Neuronal stem cell (in vitro differentiated cells): ENCODE measurements around the gene WDR86.
A peak's percentile ranks its signal among the peaks of the same experiment; 100 is the strongest.

Experiments
- DNase-seq: peaks from one replicate; pipeline ENCODE4 v3.0.0-alpha.2; 2013; ENCODE audit warnings: low spot score
- H2AFZ ChIP-seq: one replicate; pipeline ENCODE4 v1.6.1; 2013; ENCODE audit warnings: mild to moderate bottlenecking, low read length, inconsistent platforms
- H2AK5ac ChIP-seq: 2 replicates; pipeline ENCODE4 v1.6.1; 2013; ENCODE audit warnings: low read depth, mild to moderate bottlenecking, inconsistent platforms, low read length, moderate library complexity, mixed read lengths
- H2BK120ac ChIP-seq: 2 replicates; pipeline ENCODE4 v1.6.1; 2013; ENCODE audit warnings: low read depth, mild to moderate bottlenecking, inconsistent platforms, low read length, moderate library complexity, mixed read lengths
- H2BK12ac ChIP-seq: one replicate; pipeline ENCODE4 v1.6.1; 2013; ENCODE audit warnings: low read length, inconsistent platforms
- H2BK15ac ChIP-seq: 2 replicates; pipeline ENCODE4 v1.6.1; 2013; ENCODE audit warnings: mild to moderate bottlenecking, low read length, inconsistent platforms, mixed read lengths
- H2BK5ac ChIP-seq: one replicate; pipeline ENCODE4 v1.6.1; 2013; ENCODE audit warnings: inconsistent platforms, mild to moderate bottlenecking, low read length, moderate library complexity
- H3K14ac ChIP-seq: one replicate; pipeline ENCODE4 v1.6.1; 2013; ENCODE audit warnings: low read length, inconsistent platforms
- H3K18ac ChIP-seq: 2 replicates; pipeline ENCODE4 v1.6.1; 2013; ENCODE audit warnings: low read length, inconsistent platforms
- H3K23ac ChIP-seq: 2 replicates; pipeline ENCODE4 v1.6.1; 2013; ENCODE audit warnings: low read depth, mild to moderate bottlenecking, mixed read lengths, low read length, inconsistent platforms; ENCODE audit not compliant: poor library complexity
- H3K27ac ChIP-seq: replicated peaks from 3 replicates; pipeline ENCODE4 v1.5.1; 2013; ENCODE audit warnings: low read length, inconsistent platforms
- H3K27me3 ChIP-seq, 3 experiments: 2 replicates each; pipeline ENCODE4 v1.6.1; 2013; ENCODE audit warnings: low read length in 3 of 3, mild to moderate bottlenecking in 2 of 3, inconsistent platforms in 1 of 3, low read depth in 1 of 3, mixed read lengths in 1 of 3, moderate library complexity in 1 of 3; ENCODE audit not compliant: control insufficient read depth in 3 of 3, insufficient read depth in 3 of 3
- H3K36me3 ChIP-seq, 2 donors: replicated peaks in 1 of 2; 2 replicates each; pipeline ENCODE4 v1.6.1; 2013; ENCODE audit warnings: low read length in 2 of 2; ENCODE audit not compliant: control insufficient read depth in 2 of 2, insufficient read depth in 2 of 2
- H3K4ac ChIP-seq: 2 replicates; pipeline ENCODE4 v1.6.1; 2013; ENCODE audit warnings: inconsistent platforms, mild to moderate bottlenecking, low read length, moderate library complexity
- H3K4me1 ChIP-seq, 2 donors: 1 replicate in 1 of 2; 2 replicates in 1 of 2; pipeline ENCODE4 v1.6.1; 2013; ENCODE audit warnings: low read length in 2 of 2, low read depth in 1 of 2; ENCODE audit not compliant: control insufficient read depth in 2 of 2, insufficient read depth in 1 of 2
- H3K4me2 ChIP-seq: one replicate; pipeline ENCODE4 v1.6.1; 2013; ENCODE audit warnings: mild to moderate bottlenecking, low read length, inconsistent platforms; ENCODE audit not compliant: insufficient read depth, poor library complexity, severe bottlenecking
- H3K4me3 ChIP-seq, 2 donors: 2 replicates each; pipeline ENCODE4 v1.5.1; 2013; ENCODE audit warnings: low read length in 2 of 2, mild to moderate bottlenecking in 2 of 2, inconsistent platforms in 1 of 2, moderate library complexity in 1 of 2
- H3K79me1 ChIP-seq: one replicate; pipeline ENCODE4 v1.6.1; 2013; ENCODE audit warnings: low read depth, mild to moderate bottlenecking, inconsistent platforms, low read length, moderate library complexity
- H3K9ac ChIP-seq: one replicate; pipeline ENCODE4 v1.6.1; 2013; ENCODE audit warnings: mild to moderate bottlenecking, low read depth, low read length, inconsistent platforms; ENCODE audit not compliant: poor library complexity
- H3K9me3 ChIP-seq, 2 donors: replicated peaks in 1 of 2; 2 replicates each; pipeline versions ENCODE3 to v1.6.1; 2013; ENCODE audit warnings: low read length in 2 of 2, mild to moderate bottlenecking in 2 of 2, inconsistent platforms in 1 of 2, low read depth in 1 of 2, mixed read lengths in 1 of 2, moderate library complexity in 1 of 2; ENCODE audit not compliant: control insufficient read depth in 2 of 2, insufficient read depth in 1 of 2
- H4K8ac ChIP-seq: one replicate; pipeline ENCODE4 v1.6.1; 2013; ENCODE audit warnings: low read depth, mild to moderate bottlenecking, inconsistent platforms, low read length, moderate library complexity
- H4K91ac ChIP-seq: one replicate; pipeline ENCODE4 v1.6.1; 2013; ENCODE audit warnings: low read length, low read depth, mild to moderate bottlenecking, inconsistent platforms; ENCODE audit not compliant: poor library complexity
- WGBS, 2 donors: extraction: QIAGEN DNeasy Blood & Tissue Kit; methylation state at CpG; one replicate each; pipeline ENCODE4 v1.1.7; 2013; ENCODE audit warnings: missing lambda C conversion rate in 2 of 2, mixed read lengths in 1 of 2; ENCODE audit not compliant: insufficient read length in 2 of 2, insufficient replicate concordance in 1 of 2; ENCODE audit errors: extremely low coverage in 2 of 2; 5-methylcytosine and 5-hydroxymethylcytosine counted together

Gene WDR86

DNA sequence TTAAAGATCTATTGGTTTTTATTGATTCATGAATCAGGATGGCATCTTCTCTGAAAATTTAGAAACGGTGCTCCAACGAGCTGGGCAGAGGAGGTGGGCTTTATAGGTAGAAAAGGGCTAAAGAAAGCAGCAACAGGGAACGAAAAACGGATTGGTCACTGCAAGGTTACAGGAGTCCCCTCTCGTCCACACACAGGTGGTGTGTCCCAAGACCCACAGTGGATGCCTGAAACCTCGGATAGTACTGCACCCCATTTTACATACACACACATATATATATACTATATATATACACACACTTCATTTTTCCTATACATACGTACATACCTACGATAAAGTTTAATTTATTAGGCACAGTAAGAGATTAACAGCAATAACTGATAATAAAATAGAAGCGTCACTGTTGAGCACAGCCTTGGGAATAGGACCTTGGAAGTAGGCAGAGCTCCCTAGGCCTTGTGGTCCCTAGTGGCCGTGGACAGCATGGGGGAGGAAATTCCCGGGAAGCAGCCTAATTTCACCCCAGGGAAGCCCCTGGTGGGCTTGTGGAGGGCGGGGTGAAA, 69.0 kb downstream of the WDR86 start:
- Histone ChIP-seq H3K9ac (no peak overlapping the region), H3K4me3 (peak overlapping the region in 1 of 2 donors; percentile 80), H3K18ac (peak overlapping the region; percentile 87), H3K23ac (no peak overlapping the region), H3K9me3 (peaks cover 2 to 3% of the 10 kb centered on the region in 2 donors), H2AK5ac (no peak overlapping the region), H3K79me1 (peaks cover 5% of the 10 kb centered on the region), H2BK120ac (no peak overlapping the region), H2BK5ac (no peak overlapping the region), H4K8ac (no peak overlapping the region), H3K36me3 (peaks cover 5 to 20% of the 10 kb centered on the region in 2 donors), H2BK12ac (no peak overlapping the region), H3K27me3 (peaks cover 0 to 4% (median 2%) of the 10 kb centered on the region in 3 experiments), H3K4ac (no peak overlapping the region), H3K14ac (no peak overlapping the region), H3K4me2 (peak overlapping the region; percentile 84), H2AFZ (peak overlapping the region; percentile 99), H2BK15ac (peak overlapping the region; percentile 40), H3K4me1 (peaks cover 0 to 4% of the 10 kb centered on the region in 2 donors), H4K91ac (no peak overlapping the region), H3K27ac (no peak overlapping the region)
- no peak for DNase-seq
- 100% methylated on average over 2 of the region's 12 CpGs; no CpG with 5 or more reads in 1 of the 2 donors for WGBS, 2 donors

GRCh38 chr7:151339651-151340382, 70.0 kb downstream of the WDR86 start:
- Histone ChIP-seq H3K4me1 (peaks cover 0 to 4% of the 10 kb centered on the region in 2 donors), H3K4ac (no peak overlapping the region), H3K79me1 (peaks cover 5% of the 10 kb centered on the region), H2BK120ac (no peak overlapping the region), H3K14ac (no peak overlapping the region), H3K4me2 (no peak overlapping the region), H2AFZ (peak overlapping the region; percentile 24), H3K9me3 (peaks cover 2 to 3% of the 10 kb centered on the region in 2 donors), H3K27me3 (peaks cover 0 to 10% (median 2%) of the 10 kb centered on the region in 3 experiments), H2BK12ac (no peak overlapping the region), H3K18ac (no peak overlapping the region), H2AK5ac (no peak overlapping the region), H3K9ac (no peak overlapping the region), H4K8ac (no peak overlapping the region), H3K23ac (no peak overlapping the region), H4K91ac (no peak overlapping the region), H2BK15ac (no peak overlapping the region), H3K27ac (no peak overlapping the region), H3K36me3 (peaks cover 3 to 9% of the 10 kb centered on the region in 2 donors), H3K4me3 (no peak overlapping the region), H2BK5ac (no peak overlapping the region)
- no peak for DNase-seq
- WGBS, 2 donors: no CpG with 5 or more reads among the region's 7 CpGs

DNA sequence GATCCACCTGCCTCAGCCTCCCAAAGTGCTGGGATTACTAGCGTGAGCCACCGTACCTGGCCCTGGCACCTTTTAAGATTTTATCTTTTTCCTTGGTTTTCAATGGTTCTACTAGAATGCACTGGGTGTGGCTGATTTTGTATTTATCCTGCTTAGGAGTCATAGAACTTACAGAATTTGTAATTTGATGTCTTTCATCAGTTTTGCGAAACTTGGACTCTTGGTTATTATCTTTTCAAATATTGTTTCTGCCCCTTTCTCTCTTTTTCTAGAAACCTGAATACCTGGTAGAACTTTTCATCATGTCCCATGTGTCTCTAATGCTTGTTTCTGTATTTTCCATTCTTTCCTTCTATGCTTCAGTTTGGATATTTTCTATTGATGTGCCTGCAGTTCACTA, 71.0 kb downstream of the WDR86 start:
- Histone ChIP-seq H3K27ac (no peak overlapping the region), H3K4me2 (no peak overlapping the region), H4K8ac (no peak overlapping the region), H2BK5ac (no peak overlapping the region), H2BK15ac (no peak overlapping the region), H3K79me1 (peaks cover 5% of the 10 kb centered on the region), H3K14ac (no peak overlapping the region), H3K4me3 (no peak overlapping the region), H3K18ac (no peak overlapping the region), H3K4ac (no peak overlapping the region), H3K23ac (no peak overlapping the region), H2BK12ac (no peak overlapping the region), H2AFZ (no peak overlapping the region), H3K9ac (no peak overlapping the region), H3K36me3 (peaks cover 3 to 4% of the 10 kb centered on the region in 2 donors), H2AK5ac (no peak overlapping the region), H3K4me1 (peaks cover 0 to 4% of the 10 kb centered on the region in 2 donors), H2BK120ac (no peak overlapping the region), H3K9me3 (peaks cover 2 to 3% of the 10 kb centered on the region in 2 donors), H3K27me3 (peaks cover 0 to 14% (median 2%) of the 10 kb centered on the region in 3 experiments), H4K91ac (no peak overlapping the region)
- no CpG with 5 or more reads among the region's 3 CpGs for WGBS, 2 donors
- DNase-seq: no peak

GRCh38 chr7:151337346-151337745, 72.5 kb downstream of the WDR86 start:
- Histone ChIP-seq H3K9ac (no peak overlapping the region), H3K36me3 (no peaks in the 10 kb centered on the region), H3K27ac (no peak overlapping the region), H2AFZ (no peak overlapping the region), H3K9me3 (peaks cover 0 to 3% of the 10 kb centered on the region in 2 donors), H2AK5ac (no peak overlapping the region), H2BK15ac (no peak overlapping the region), H4K91ac (no peak overlapping the region), H3K79me1 (peaks cover 2% of the 10 kb centered on the region), H2BK12ac (no peak overlapping the region), H4K8ac (no peak overlapping the region), H3K14ac (no peak overlapping the region), H3K4ac (no peak overlapping the region), H3K18ac (no peak overlapping the region), H3K4me2 (no peak overlapping the region), H3K23ac (no peak overlapping the region), H2BK120ac (no peak overlapping the region), H3K4me3 (no peak overlapping the region), H2BK5ac (no peak overlapping the region), H3K4me1 (no peaks in the 10 kb centered on the region), H3K27me3 (peaks cover 0 to 17% (median 0%) of the 10 kb centered on the region in 3 experiments)
- no CpG with 5 or more reads among the region's 2 CpGs for WGBS, 2 donors
- DNase-seq: no peak
